ENCODE measurements around the gene NR2F1-AS1.

DNA sequence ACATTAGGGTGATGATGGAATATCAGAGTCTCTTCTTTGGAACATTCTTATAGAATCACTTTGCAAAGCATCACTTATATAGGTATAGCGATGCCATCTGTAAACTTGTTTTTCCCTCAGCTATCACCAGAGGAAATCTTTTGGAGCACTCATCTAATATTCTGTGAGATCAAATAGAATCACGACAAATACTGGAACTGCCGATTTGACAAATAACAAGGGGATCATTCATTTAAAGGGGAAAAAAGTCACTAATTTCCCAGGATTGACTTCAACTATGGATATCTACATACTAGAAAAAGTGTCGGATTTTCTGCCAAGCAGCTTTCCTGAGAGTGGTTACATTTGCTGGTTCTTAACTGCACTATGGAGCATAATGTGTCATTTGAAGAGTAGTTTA lies 178.6 kb downstream of the NR2F1-AS1 start:
- TF ChIP-seq FOXM1 (IDR thresholded peaks at IDR 0.05; ENCODE audit: borderline replicate concordance): no peak
- TF ChIP-seq SP1 (IDR thresholded peaks at IDR 0.05): no peak
- TF ChIP-seq ELF4 (IDR thresholded peaks at IDR 0.05): no peak
- TF ChIP-seq FOXA1 (IDR thresholded peaks at IDR 0.05): no peak
- no peak for TF ChIP-seq TARDBP (IDR thresholded peaks at IDR 0.05)
- TF ChIP-seq BHLHE40 (IDR thresholded peaks at IDR 0.05; ENCODE audit: borderline replicate concordance): no peak
- no peak for TF ChIP-seq SUZ12 (IDR thresholded peaks at IDR 0.05)
- TF ChIP-seq LEF1 (IDR thresholded peaks at IDR 0.05; ENCODE audit: borderline replicate concordance): no peak
- TF ChIP-seq FOXK2 (IDR thresholded peaks at IDR 0.05): no peak
- no peak for TF ChIP-seq HDGF (IDR thresholded peaks at IDR 0.05; ENCODE audit: borderline replicate concordance)
- no peak for TF ChIP-seq ARNT (IDR thresholded peaks at IDR 0.05)
- no peak for TF ChIP-seq NFRKB (IDR thresholded peaks at IDR 0.05)
- TF ChIP-seq, protein P1, sequence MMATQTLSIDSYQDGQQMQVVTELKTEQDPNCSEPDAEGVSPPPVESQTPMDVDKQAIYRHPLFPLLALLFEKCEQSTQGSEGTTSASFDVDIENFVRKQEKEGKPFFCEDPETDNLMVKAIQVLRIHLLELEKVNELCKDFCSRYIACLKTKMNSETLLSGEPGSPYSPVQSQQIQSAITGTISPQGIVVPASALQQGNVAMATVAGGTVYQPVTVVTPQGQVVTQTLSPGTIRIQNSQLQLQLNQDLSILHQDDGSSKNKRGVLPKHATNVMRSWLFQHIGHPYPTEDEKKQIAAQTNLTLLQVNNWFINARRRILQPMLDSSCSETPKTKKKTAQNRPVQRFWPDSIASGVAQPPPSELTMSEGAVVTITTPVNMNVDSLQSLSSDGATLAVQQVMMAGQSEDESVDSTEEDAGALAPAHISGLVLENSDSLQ (IDR thresholded peaks at IDR 0.05): no peak
- no peak for TF ChIP-seq L3MBTL2 (conservative IDR thresholded peaks at IDR 0.05)
